Right renal pelvis (tissue), 4 donors: ENCODE data around the gene NUFIP1. TPM values are rescaled to one million over a fixed set of nuclear protein-coding genes. Genes with fewer than 3 reads are reported as not detected.
"Not testable (repeated sequence)": the region's sequence is repeated elsewhere in the genome, so short reads cannot be mapped to it uniquely, and the experiment has no call there.

Source experiments
- DNase-seq, 4 donors: peaks; one replicate each; pipeline ENCODE4 v3.0.0-alpha.2; 2013; ENCODE audit warnings: low read depth in 4 of 4, low spot score in 3 of 4, missing footprints in 1 of 4
- polyA plus RNA-seq, 4 donors: library from polyadenylated mRNA; unstranded; fragments of 120-200 nt; gene quantifications; one replicate each; pipeline ENCODE4 v1.2.1, GENCODE V29; 2013; ENCODE audit not compliant: insufficient read length in 4 of 4

The NUFIP1 gene
- 10 to 100 TPM; 12.0 to 13.8 (median 13.8) TPM for polyA plus RNA-seq

GRCh38 chr13:44989071-44989889 is at the start of gene NUFIP1, which contains the start of gene GPALPP1:
Gene NUFIP1, minus strand, starts transcription at chr13:44989471. Its CDS starts 35 bp downstream, at chr13:44989436.
Gene GPALPP1, plus strand, starts transcription at chr13:44989538. Its CDS starts 117 bp downstream, at chr13:44989655.
- peak; percentile 90 to 92 (median 90) for DNase-seq

DNA sequence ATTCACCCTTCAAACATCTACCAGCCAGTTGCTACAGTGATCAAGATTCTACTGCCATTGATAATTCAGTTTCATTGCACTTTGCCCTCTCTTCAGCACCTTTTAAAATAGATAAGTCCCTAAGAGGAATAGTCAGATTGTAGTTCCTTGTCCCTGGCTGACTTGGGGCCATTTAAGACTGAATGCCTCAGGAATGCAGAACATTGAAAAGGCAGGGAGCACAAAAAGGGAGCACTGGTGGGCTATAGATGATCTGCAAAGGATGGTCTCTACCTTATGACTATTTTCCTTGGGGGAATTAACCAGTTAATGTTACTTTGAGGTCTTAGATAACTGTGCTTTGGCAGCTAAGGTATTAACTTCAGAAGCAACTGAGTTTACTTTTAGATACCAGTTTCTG is 46.9 kb upstream of the NUFIP1 start:
- no peak for DNase-seq

DNA sequence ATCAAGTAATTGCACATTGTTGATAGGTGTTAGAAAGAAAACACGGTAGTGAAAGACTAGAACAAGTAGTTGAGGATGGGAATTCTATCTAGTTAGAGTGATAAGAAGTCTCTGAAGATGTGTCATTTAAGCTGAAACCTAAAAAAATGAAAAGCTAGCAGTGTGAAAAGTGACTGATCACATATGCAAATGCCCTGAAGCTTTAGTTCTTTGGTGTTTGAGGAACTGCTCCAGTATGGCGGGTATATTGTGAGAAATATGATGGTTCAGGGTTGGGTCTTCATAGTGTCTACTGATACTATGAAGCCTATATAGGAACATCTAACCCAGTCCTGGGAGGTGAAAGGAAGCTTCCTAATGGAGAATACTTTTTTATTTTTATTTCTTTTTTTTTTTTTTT is 45.1 kb upstream of the NUFIP1 start:
- DNase-seq = no peak

DNA sequence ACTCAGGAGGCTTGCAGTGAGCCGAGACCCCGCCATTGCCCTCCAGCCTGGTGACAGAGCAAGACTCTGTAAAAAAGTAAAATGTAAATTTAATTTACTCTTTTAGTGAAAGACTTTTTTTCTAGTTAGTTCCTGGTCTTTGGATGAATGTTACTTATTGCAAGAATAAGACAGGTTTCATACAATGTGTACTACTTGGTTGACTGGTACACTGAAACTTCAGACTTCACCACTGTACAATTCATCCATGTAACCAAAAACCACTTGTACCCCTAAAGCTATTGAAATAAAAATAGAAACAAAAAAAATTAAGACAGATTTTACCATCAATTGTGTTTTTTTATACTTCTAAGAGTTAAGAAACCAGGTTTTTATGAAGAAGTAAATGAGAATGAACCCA is 35.6 kb upstream of the NUFIP1 start:
- DNase-seq = no peak

DNA sequence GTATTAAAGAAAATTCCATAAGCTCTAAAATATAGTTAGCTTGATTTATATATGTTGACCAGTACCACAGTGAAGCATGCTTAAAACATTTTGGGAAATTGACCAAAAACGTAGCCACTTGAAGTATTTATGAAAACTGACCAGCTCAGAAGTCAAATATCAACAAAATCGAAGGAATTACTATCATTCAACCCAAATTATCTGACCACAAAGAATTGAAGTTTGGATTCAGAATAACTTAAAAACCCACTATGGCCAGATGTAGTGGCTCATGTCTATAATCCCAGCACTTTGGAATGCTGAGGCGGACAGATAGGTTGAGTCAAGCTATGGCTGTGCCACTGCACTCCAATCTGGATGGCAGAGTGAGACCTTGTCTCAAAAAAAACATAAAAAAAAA is 32.0 kb upstream of the NUFIP1 start:
- DNase-seq = no peak

DNA sequence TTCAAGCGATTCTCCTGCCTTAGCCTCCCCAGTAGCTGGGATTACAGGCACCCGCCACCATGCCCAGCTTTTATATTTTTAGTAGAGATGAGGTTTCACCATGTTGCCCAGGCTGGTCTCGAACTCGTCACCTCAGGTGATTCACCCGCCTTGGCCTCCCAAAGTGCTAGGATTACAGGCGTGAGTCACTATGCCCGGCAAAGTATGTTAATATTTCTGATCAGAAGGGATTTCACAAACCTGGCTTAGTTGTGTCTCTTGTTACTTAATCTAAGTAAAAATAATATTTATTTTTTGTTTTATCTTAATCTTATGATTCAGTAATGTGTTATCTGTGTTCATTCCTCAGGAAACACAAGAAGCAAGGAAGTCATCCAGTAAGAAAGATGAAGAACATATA is 30.7 kb upstream of the NUFIP1 start:
- not testable (repeated sequence) for DNase-seq

DNA sequence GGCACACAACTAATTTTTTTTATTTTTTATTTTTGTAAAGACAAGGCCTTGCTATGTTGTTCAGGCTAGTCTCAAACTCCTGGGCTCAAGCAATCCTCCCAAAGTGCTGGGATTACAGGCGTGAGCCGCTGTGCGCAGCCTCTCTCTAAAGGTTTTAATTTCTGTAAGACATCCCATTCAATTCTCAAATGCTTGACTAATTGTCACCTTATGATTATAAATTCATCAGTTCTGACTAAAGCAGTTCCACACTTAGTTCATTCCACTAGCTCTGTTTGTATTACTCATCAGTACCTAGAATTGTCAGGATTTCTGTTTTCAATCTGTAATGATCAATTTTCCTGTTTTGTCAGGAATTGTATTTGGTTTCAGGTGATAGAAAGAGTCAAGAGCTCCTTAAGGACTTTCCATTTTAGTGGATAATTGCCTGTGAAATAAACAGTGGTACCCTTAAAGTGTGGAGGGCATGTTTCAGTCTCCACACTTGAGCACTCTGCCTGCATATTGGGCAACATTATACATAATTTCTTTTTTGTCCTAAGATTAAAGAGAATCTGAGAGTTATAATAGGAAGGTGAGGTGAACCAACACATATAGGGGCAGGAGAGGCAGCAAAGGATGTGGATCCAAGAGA is 27.6 kb upstream of the NUFIP1 start:
- no peak for DNase-seq

- DNase-seq = no peak
Observed at GRCh38 chr13:45015300-45015699, 26.0 kb upstream of the NUFIP1 start.

DNA sequence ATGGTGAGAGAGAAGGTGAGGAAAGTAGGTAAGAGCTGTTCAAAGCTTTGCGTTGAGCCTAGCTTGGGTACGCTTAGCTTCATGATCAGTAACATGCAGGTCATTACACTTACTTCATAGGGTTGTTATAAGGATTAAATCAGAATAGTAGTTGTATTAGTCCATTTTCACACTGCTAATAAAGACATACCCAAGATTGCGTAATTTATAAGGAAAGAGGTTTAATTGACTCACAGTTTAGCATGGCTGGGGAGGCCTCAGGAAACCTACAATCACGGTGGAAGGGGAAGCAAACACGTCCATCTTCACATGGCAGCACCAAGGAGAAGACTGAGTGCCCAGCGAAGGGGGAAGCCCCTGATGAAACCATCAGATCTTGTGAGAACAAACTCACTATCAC is 21.9 kb upstream of the NUFIP1 start:
- DNase-seq = no peak

GRCh38 chr13:45007823-45008222 is 18.6 kb upstream of the NUFIP1 start:
- no peak for DNase-seq

DNA sequence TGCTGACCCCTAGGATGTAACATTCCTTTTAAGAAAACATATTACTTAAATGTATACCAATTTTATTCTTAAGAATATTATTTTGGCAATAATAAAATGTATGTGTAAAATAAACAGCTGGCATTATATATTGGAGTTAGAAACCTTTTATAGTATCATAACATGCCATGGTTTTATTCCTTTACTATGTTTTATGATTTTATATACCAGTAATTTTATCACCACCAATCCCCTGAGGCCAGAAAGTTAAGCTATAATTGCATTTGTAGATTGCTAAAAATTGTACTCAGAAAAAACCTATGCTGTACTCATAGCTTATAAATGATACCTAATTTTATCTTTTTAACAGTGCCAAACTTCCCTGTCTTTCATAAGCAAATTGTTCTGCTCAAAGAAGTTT is 18.0 kb upstream of the NUFIP1 start:
- DNase-seq = no peak

- no peak for DNase-seq
Observed at GRCh38 chr13:45004096-45004495, 14.8 kb upstream of the NUFIP1 start.

- DNase-seq = no peak
Observed at GRCh38 chr13:45003417-45003816, 14.1 kb upstream of the NUFIP1 start.

DNA sequence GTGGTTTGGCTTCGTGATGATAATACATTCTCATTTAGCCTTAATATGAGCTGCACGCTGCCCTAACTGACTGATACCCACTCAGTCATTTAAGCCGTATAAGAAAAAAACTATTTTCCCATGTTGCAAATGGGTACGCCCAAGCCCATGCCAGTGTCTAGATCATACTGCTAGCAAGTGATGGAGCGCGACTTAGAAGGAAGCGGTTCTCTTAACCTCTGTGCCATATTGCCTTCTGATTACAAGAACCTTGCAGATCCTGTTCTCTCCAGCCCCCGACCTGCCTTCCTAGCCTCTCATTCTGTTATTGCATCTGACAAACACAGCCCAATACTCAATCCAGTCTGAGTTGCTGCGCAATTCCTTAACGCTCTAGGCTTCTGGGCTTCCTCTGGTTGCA is 670 bp upstream of the NUFIP1 start:
- no peak for DNase-seq

GRCh38 chr13:44978328-44978727 is 10.9 kb downstream of the NUFIP1 start:
- DNase-seq = no peak

- DNase-seq = no peak
Observed at GRCh38 chr13:44976949-44977583, 12.2 kb downstream of the NUFIP1 start.

DNA sequence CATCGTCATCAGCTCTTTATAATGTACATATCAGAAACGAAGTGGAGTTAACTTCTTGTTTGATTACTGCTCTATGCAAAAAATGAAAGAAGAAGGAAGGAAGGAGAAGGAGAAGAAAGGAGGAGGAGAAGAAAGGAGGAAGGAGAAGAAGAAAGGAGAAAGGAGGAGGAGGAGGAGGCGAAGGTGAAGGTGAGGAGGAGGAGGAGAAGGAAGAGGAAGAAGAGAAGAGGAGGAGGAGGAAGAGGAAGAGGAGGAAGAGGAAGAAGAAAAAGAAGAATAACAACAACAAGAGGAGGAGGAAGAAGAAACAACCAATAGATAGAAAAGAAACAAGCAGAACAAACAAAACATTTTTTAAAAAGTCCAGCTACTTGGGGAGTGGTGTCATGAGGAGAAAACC is 13.1 kb downstream of the NUFIP1 start:
- no peak for DNase-seq

DNA sequence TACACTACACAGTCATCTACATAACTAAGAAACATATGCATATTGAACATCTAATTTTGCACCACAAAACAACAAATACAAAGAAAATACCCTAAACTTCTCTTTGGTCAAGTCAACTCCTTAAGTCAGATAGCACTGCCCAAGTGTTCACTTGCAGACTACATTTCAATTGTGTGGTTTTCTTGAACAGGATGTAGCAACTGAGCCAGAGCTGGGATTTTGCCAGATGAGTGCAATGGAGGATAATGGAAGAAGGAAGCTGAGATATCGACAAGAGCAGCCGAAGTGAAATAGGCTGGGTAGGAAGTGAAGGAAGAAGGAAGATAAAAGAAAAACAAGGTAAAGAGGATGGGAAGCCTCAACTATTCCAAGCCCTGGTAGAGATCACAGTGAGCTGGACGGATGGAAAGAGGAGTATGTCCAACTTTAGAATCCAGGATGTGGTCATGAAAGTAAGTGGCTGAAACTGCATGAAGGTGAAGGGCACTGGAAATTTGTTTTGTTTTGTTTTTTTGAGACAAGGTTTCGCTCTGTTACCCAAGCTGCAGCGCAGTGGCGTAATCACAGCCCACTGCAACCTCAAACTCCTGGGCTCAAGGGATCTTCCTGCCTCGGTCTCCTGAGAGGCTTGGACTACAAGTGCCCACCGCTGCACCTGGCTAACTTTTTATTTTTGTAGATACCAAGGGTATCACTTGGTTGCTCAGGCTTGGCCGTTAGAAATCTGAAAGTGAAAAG is 15.0 kb downstream of the NUFIP1 start:
- no peak for DNase-seq

- no peak for DNase-seq
Observed at GRCh38 chr13:44972956-44973581, 16.2 kb downstream of the NUFIP1 start.
